Hepatic stellate cell (primary cell): ENCODE results near the gene SLC11A2.

Experiments
- DNase-seq: peaks from one replicate; pipeline ENCODE4 v3.0.0; 2011; ENCODE audit warnings: low spot score

SLC11A2 gene

GRCh38 chr12:51025836-51026638, at the start of gene SLC11A2:
Gene SLC11A2, minus strand, starts transcription at chr12:51026384. Its CDS starts 15,656 bp downstream, at chr12:51010728.
- DNase-seq = peak; percentile 98

GRCh38 chr12:51075390-51075789, 49.2 kb upstream of the SLC11A2 start:
- no peak for DNase-seq

GRCh38 chr12:51071663-51072062, 45.5 kb upstream of the SLC11A2 start:
- peak; percentile 14 for DNase-seq

- DNase-seq = no peak
Measured at GRCh38 chr12:51070004-51070403, 43.8 kb upstream of the SLC11A2 start.

GRCh38 chr12:51067771-51068170, 41.6 kb upstream of the SLC11A2 start:
- no peak for DNase-seq

- DNase-seq = no peak
Measured at GRCh38 chr12:51067229-51067628, 41.0 kb upstream of the SLC11A2 start.

- no peak for DNase-seq
Measured at GRCh38 chr12:51065530-51065929, 39.3 kb upstream of the SLC11A2 start.

GRCh38 chr12:51062631-51063397, 36.6 kb upstream of the SLC11A2 start:
- DNase-seq = no peak

GRCh38 chr12:51059086-51059485, 32.9 kb upstream of the SLC11A2 start:
- no peak for DNase-seq

- DNase-seq = no peak
Measured at GRCh38 chr12:51056242-51056641, 30.1 kb upstream of the SLC11A2 start.

- no peak for DNase-seq
Measured at GRCh38 chr12:51055060-51055459, 28.9 kb upstream of the SLC11A2 start.

- no peak for DNase-seq
Measured at GRCh38 chr12:51051787-51052186, 25.6 kb upstream of the SLC11A2 start.

- DNase-seq = no peak
Measured at GRCh38 chr12:51049525-51049924, 23.3 kb upstream of the SLC11A2 start.

- DNase-seq = peak; percentile 14
Measured at GRCh38 chr12:51048661-51049251, 22.6 kb upstream of the SLC11A2 start.

GRCh38 chr12:51047655-51048540, 21.7 kb upstream of the SLC11A2 start, which contains the start of gene LETMD1:
Gene LETMD1, plus strand, starts transcription at chr12:51048327. Its CDS starts 30 bp downstream, at chr12:51048357.
- peak; percentile 98 for DNase-seq

- DNase-seq = no peak
Measured at GRCh38 chr12:51036279-51036678, 10.1 kb upstream of the SLC11A2 start.

GRCh38 chr12:51033457-51034089, 7.4 kb upstream of the SLC11A2 start:
- DNase-seq = no peak

GRCh38 chr12:51033048-51033447, 6.9 kb upstream of the SLC11A2 start:
- no peak for DNase-seq

- no peak for DNase-seq
Measured at GRCh38 chr12:51028813-51029150, 2.6 kb upstream of the SLC11A2 start.

- no peak for DNase-seq
Measured at GRCh38 chr12:51028126-51028812, 2.1 kb upstream of the SLC11A2 start.

GRCh38 chr12:51027342-51027835, 1.2 kb upstream of the SLC11A2 start:
- no peak for DNase-seq
